K562 (cell line): ENCODE data around the gene CDK5R2. TPM values are rescaled to one million over a fixed set of nuclear protein-coding genes. Genes with fewer than 3 reads are reported as not detected.

ENCODE experiments used
- ATAC-seq: fragments of 200-7000 bp; cut with Tn5 transposase; 3 replicates; pipeline ENCODE4 v1.9.1; 2020; ENCODE audit warnings: moderate library complexity
- BruUV-seq: library from RNA; stranded (reverse); fragments of 400-500 nt; replicated peaks from 2 replicates; lab custom pipeline; 2021; lab: Mats Ljungman, UMichigan
- CTCF ChIA-PET: fragments of 300-600 bp; formaldehyde crosslinking; extraction: SDS; loops from one replicate; lab custom pipeline; 2021; ENCODE audit warnings: low intra/inter-chr PET ratio; lab: Yijun Ruan, JAX
- POLR2A ChIA-PET: fragments of 300-600, 350-650 bp; sonication (Branson Sonifier 250); formaldehyde crosslinking; extraction: SDS; loops from one replicate; lab custom pipeline; 2021; ENCODE audit warnings: antibody characterized with exemption, inconsistent platforms; lab: Yijun Ruan, JAX
- DNase-seq, 4 experiments: peaks; one replicate each; pipeline versions ENCODE4 v3.0.0 to v3.0.0-alpha.2; 2011 to 2018; ENCODE audit warnings: low spot score in 3 of 4, mixed read lengths in 3 of 4; ENCODE audit errors: extremely low read depth in 1 of 4
- FAIRE-seq: peaks from 2 replicates; lab custom pipeline; 2011; peaks lifted over from hg19 to GRCh38; lab: Jason Lieb, UNC
- H2AFZ ChIP-seq: 2 replicates; pipeline ENCODE4 v1.6.0; 2011; ENCODE audit warnings: low read depth, low read length, control low read depth, inconsistent platforms
- H3K27ac ChIP-seq: fragments of 200-600 bp; 3 replicates; pipeline ENCODE4 v1.8.0; 2011; ENCODE audit warnings: low read depth, mild to moderate bottlenecking, control low read depth, inconsistent platforms, low read length, moderate library complexity, mixed read lengths; ENCODE audit errors: extremely low read depth
- H3K27me3 ChIP-seq, 2 experiments: fragments of 300-600 bp in 1 of 2; 2 replicates in 1 of 2; 3 replicates in 1 of 2; pipeline versions ENCODE4 v1.6.0 to v1.8.0; 2011; ENCODE audit warnings: inconsistent platforms in 2 of 2, low read length in 2 of 2, mild to moderate bottlenecking in 1 of 2, mixed read lengths in 1 of 2, moderate library complexity in 1 of 2; ENCODE audit not compliant: control insufficient read depth in 2 of 2, insufficient read depth in 2 of 2
- H3K36me3 ChIP-seq: fragments of 300-600 bp; 3 replicates; pipeline ENCODE4 v1.8.0; 2011; ENCODE audit warnings: mild to moderate bottlenecking, low read length, inconsistent platforms; ENCODE audit not compliant: control insufficient read depth, insufficient read depth
- H3K4me1 ChIP-seq, 2 experiments: fragments of 200-600 bp in 1 of 2; replicated peaks in 1 of 2; 2 replicates in 1 of 2; 3 replicates in 1 of 2; pipeline versions ENCODE4 v1.5.1 to v1.8.0; 2011; ENCODE audit warnings: inconsistent platforms in 2 of 2, low read length in 2 of 2, mild to moderate bottlenecking in 1 of 2, mixed read lengths in 1 of 2, moderate library complexity in 1 of 2; ENCODE audit not compliant: control insufficient read depth in 2 of 2, insufficient read depth in 2 of 2
- H3K4me2 ChIP-seq: 2 replicates; pipeline ENCODE4 v1.6.1; 2011; ENCODE audit warnings: low read length, control low read depth, inconsistent platforms, mixed read lengths; ENCODE audit not compliant: insufficient read depth
- H3K4me3 ChIP-seq: fragments of 200-600 bp; sonication (generic), shearing (Covaris generic); 2 replicates; pipeline ENCODE4 v1.5.1; 2016; ENCODE audit warnings: control low read depth, inconsistent platforms
- H3K79me2 ChIP-seq: fragments of 200-600 bp; 3 replicates; pipeline ENCODE4 v1.8.0; 2011; ENCODE audit warnings: low read length, inconsistent platforms; ENCODE audit not compliant: control insufficient read depth, insufficient read depth
- H3K9ac ChIP-seq, 2 experiments: 2 replicates each; pipeline versions ENCODE4 v1.6.0 to v1.6.1; 2011; ENCODE audit warnings: low read depth in 2 of 2, low read length in 2 of 2, control low read depth in 1 of 2, inconsistent platforms in 1 of 2, mild to moderate bottlenecking in 1 of 2, mixed read lengths in 1 of 2; ENCODE audit not compliant: insufficient read depth in 1 of 2
- H3K9me1 ChIP-seq: one replicate; pipeline ENCODE4 v1.6.0; 2011; ENCODE audit warnings: inconsistent platforms, mild to moderate bottlenecking, low read length, moderate library complexity; ENCODE audit not compliant: control insufficient read depth, insufficient read depth
- H3K9me3 ChIP-seq: replicated peaks from 2 replicates; pipeline ENCODE4 v1.5.1; 2011; ENCODE audit warnings: low read depth, low read length, inconsistent platforms; ENCODE audit not compliant: control insufficient read depth, insufficient read depth
- H4K20me1 ChIP-seq: replicated peaks from 2 replicates; pipeline ENCODE4 v1.6.1; 2011; ENCODE audit warnings: low read length, inconsistent platforms, mixed read lengths; ENCODE audit not compliant: control insufficient read depth, insufficient read depth
- CSDE1 ChIP-seq, 2 experiments: fragments of 450-650 bp; IDR thresholded peaks; 2 replicates each; pipeline ENCODE4 v1.6.1; 2016; ENCODE audit warnings: mild to moderate bottlenecking in 1 of 2
- MYC ChIP-seq, 2 experiments: fragments of 250-450 bp in 1 of 2; sonication (Bioruptor Pico) in 1 of 2; IDR thresholded peaks; 2 replicates each; pipeline versions ENCODE4 v1.5.1 to v1.6.1; 2012 to 2021; ENCODE audit warnings: low read depth in 2 of 2, borderline replicate concordance in 1 of 2, improper control_type of control experiment in 1 of 2, low read length in 1 of 2, mild to moderate bottlenecking in 1 of 2, moderate library complexity in 1 of 2
- TAL1 ChIP-seq: fragments of 450-650 bp; IDR thresholded peaks from 2 replicates; pipeline ENCODE4 v1.6.1; 2016; ENCODE audit warnings: mild to moderate bottlenecking
- ZNF174 ChIP-seq: fragments of 250-450 bp; sonication (Bioruptor Pico); IDR thresholded peaks from 2 replicates; pipeline ENCODE4 v1.4.0; 2020; ENCODE audit warnings: mild to moderate bottlenecking
- ZNF354B ChIP-seq: fragments of 250-450 bp; sonication (Bioruptor Pico); IDR thresholded peaks from 2 replicates; pipeline ENCODE4 v1.4.0; 2020
- ZNF778 ChIP-seq: fragments of 450-650 bp; formaldehyde crosslinking; IDR thresholded peaks from 2 replicates; pipeline ENCODE4 v1.4.0; 2020; ENCODE audit warnings: mild to moderate bottlenecking, moderate library complexity
- WGBS: fragments of 100-300 bp; shearing (Covaris generic); methylation state at CpG from one replicate; pipeline ENCODE4 v1.1.6; 2016; ENCODE audit warnings: low coverage, mixed read lengths; ENCODE audit not compliant: insufficient coverage; ENCODE audit errors: missing lambda C conversion rate; 5-methylcytosine and 5-hydroxymethylcytosine counted together
- in situ Hi-C: fragments of 300-500 bp; cut with MboI; formaldehyde crosslinking; loops from 4 replicates; pipeline ENCODE4 v1.15.0; 2018; ENCODE audit warnings: inconsistent platforms, mixed read lengths
- intact Hi-C: fragments of 100-400 bp; cut with micrococcal nuclease; formaldehyde crosslinking; loops from 2 replicates; pipeline ENCODE4 v1.14.2; 2022
- polyA plus RNA-seq, 8 experiments: library from polyadenylated mRNA; depleted of rRNA in 4 of 8; stranded (reverse) in 5 of 8; unstranded in 3 of 8; fragments of >200 nt; fragmentation: Nextera tagmentation in 2 of 8; fragmentation: Illumina TruSeq in 1 of 8; extraction: Ambion mirVana in 2 of 8; extraction: Trizol in 1 of 8; gene quantifications; 2 replicates each; pipeline versions ENCODE4 v1.2.1 to v1.2.3, GENCODE V29; 2011 to 2014; ENCODE audit warnings: inconsistent platforms in 1 of 8, missing spikeins in 1 of 8
- total RNA-seq, 7 experiments: library from RNA; depleted of rRNA in 6 of 7; stranded (reverse); fragments of >200 nt in 6 of 7; fragmentation: Illumina TruSeq in 2 of 7; extraction: Trizol in 2 of 7; gene quantifications; 2 replicates each; pipeline versions ENCODE4 v1.2.1 to v1.2.3, GENCODE V29; 2011 to 2021; ENCODE audit warnings: low replicate concordance in 1 of 7
- TF ChIP-seq, protein P1 (sequence below): fragments of 150-350 bp; conservative IDR thresholded peaks from 2 replicates; pipeline ENCODE4 v1.6.1; 2014; ENCODE audit warnings: low read length
- TF ChIP-seq, protein P2 (sequence below): fragments of 450-650 bp; IDR thresholded peaks from 2 replicates; pipeline ENCODE4 v1.6.1; 2018; ENCODE audit not compliant: partially characterized antibody
- TF ChIP-seq, protein P3 (sequence below): fragments of 450-650 bp; conservative IDR thresholded peaks from 2 replicates; pipeline ENCODE4 v1.6.1; 2016; ENCODE audit warnings: missing genetic modification characterization, low read depth, mild to moderate bottlenecking, missing compliant biosample characterization, moderate library complexity

CDK5R2 gene
- total and polyA plus RNA-seq, 9 of the 15 experiments (the other 6 are each of a cell fraction or from before 2014, with no cell fraction given) = 0.09 TPM; not detected in 8

DNA sequence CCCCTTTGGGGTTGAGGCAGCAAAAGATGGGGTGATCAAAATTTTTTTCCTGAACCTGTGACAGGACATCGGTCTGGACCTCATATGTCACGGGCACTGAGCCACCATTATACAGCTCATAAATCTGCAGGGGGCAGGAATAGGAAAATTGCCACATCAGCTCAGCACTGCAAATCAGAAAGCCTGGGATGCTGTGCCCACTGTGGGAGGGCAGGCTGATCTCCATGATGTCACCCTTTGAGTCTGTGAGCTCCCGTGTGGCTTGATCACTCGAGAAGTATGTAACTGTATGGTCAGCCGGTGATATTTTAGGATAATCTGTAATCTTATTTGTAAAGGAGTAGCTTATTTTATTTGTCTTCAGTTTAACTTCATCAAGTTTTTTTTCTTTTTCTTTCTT is 51.4 kb downstream of the CDK5R2 start:
- no peak for TF ChIP-seq TAL1
- TF ChIP-seq ZNF778 = no peak
- TF ChIP-seq MYC (IDR thresholded peaks at IDR 0.05; ENCODE audit: low read depth, low read length) = no peak
- TF ChIP-seq MYC (CRISPR knock-in tag; IDR thresholded peaks at IDR 0.05; ENCODE audit: borderline replicate concordance, low read depth) = no peak
- TF ChIP-seq, protein P1, sequence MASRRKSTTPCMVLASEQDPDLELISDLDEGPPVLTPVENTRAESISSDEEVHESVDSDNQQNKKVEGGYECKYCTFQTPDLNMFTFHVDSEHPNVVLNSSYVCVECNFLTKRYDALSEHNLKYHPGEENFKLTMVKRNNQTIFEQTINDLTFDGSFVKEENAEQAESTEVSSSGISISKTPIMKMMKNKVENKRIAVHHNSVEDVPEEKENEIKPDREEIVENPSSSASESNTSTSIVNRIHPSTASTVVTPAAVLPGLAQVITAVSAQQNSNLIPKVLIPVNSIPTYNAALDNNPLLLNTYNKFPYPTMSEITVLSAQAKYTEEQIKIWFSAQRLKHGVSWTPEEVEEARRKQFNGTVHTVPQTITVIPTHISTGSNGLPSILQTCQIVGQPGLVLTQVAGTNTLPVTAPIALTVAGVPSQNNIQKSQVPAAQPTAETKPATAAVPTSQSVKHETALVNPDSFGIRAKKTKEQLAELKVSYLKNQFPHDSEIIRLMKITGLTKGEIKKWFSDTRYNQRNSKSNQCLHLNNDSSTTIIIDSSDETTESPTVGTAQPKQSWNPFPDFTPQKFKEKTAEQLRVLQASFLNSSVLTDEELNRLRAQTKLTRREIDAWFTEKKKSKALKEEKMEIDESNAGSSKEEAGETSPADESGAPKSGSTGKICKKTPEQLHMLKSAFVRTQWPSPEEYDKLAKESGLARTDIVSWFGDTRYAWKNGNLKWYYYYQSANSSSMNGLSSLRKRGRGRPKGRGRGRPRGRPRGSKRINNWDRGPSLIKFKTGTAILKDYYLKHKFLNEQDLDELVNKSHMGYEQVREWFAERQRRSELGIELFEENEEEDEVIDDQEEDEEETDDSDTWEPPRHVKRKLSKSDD = no peak
- TF ChIP-seq, protein P2, sequence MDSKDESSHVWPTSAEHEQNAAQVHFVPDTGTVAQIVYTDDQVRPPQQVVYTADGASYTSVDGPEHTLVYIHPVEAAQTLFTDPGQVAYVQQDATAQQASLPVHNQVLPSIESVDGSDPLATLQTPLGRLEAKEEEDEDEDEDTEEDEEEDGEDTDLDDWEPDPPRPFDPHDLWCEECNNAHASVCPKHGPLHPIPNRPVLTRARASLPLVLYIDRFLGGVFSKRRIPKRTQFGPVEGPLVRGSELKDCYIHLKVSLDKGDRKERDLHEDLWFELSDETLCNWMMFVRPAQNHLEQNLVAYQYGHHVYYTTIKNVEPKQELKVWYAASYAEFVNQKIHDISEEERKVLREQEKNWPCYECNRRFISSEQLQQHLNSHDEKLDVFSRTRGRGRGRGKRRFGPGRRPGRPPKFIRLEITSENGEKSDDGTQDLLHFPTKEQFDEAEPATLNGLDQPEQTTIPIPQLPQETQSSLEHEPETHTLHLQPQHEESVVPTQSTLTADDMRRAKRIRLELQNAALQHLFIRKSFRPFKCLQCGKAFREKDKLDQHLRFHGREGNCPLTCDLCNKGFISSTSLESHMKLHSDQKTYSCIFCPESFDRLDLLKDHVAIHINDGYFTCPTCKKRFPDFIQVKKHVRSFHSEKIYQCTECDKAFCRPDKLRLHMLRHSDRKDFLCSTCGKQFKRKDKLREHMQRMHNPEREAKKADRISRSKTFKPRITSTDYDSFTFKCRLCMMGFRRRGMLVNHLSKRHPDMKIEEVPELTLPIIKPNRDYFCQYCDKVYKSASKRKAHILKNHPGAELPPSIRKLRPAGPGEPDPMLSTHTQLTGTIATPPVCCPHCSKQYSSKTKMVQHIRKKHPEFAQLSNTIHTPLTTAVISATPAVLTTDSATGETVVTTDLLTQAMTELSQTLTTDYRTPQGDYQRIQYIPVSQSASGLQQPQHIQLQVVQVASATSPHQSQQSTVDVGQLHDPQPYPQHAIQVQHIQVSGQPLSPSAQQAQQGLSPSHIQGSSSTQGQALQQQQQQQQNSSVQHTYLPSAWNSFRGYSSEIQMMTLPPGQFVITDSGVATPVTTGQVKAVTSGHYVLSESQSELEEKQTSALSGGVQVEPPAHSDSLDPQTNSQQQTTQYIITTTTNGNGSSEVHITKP = no peak
- no peak for TF ChIP-seq ZNF174
- TF ChIP-seq CSDE1 (IDR thresholded peaks at IDR 0.05) = no peak
- TF ChIP-seq ZNF354B (CRISPR knock-in tag) = no peak
- TF ChIP-seq, protein P3, sequence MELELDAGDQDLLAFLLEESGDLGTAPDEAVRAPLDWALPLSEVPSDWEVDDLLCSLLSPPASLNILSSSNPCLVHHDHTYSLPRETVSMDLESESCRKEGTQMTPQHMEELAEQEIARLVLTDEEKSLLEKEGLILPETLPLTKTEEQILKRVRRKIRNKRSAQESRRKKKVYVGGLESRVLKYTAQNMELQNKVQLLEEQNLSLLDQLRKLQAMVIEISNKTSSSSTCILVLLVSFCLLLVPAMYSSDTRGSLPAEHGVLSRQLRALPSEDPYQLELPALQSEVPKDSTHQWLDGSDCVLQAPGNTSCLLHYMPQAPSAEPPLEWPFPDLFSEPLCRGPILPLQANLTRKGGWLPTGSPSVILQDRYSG (tag) = no peak
- no peak for ATAC-seq
- ChIA-PET POLR2A (interaction anchor here (0.6 kb wide), 1 partner anchor 228 kb away, joined by 3 read pairs; no protein-coding TSS in a partner anchor), CTCF (no interaction called here)
- no peak for DNase-seq
- intact Hi-C loops = no loop called here
- no peak overlapping the region for H3K27ac ChIP-seq
- H4K20me1 ChIP-seq = no peaks in the 10 kb centered on the region; the same call in 1 of the 2 replicates
- no TSS peak for BruUV-seq
- H3K27me3 ChIP-seq = peaks cover 0 to 18% of the 10 kb centered on the region in 2 experiments; a peak in 2 of 5 replicates
- peaks cover 1% of the 10 kb centered on the region for H3K9me1 ChIP-seq
- H3K4me3 ChIP-seq = no peak overlapping the region
- H3K9me3 ChIP-seq = no peaks in the 10 kb centered on the region
- WGBS = 4% methylated on average over 5 of the region's 5 CpGs
- no peak overlapping the region for H3K4me2 ChIP-seq
- in situ Hi-C loops = no loop called here
- H2AFZ ChIP-seq = no peak overlapping the region
- H3K9ac ChIP-seq = no peak overlapping the region
- no peaks in the 10 kb centered on the region for H3K36me3 ChIP-seq
- no peaks in the 10 kb centered on the region; a peak in 1 of 5 replicates for H3K4me1 ChIP-seq
- no peaks in the 10 kb centered on the region for H3K79me2 ChIP-seq
- no peak for FAIRE-seq
